K562 (cell line): Measurements from ENCODE around the gene SLC6A13.

Experiments used
- RAD51 ChIP-seq: fragments of 450-650 bp; IDR thresholded peaks from 2 replicates; pipeline ENCODE4 v1.7.1; 2016; ENCODE audit warnings: low read depth, mild to moderate bottlenecking, borderline replicate concordance
- RBM22 ChIP-seq: fragments of 200-400 bp; formaldehyde crosslinking; IDR thresholded peaks from 2 replicates; pipeline ENCODE4 v1.6.1; 2018; ENCODE audit warnings: low read length, low read depth; ENCODE audit not compliant: poor library complexity, severe bottlenecking
- TAF1 ChIP-seq: IDR thresholded peaks from 2 replicates; pipeline ENCODE4 v1.6.1; 2011; ENCODE audit warnings: mild to moderate bottlenecking, low read length, moderate library complexity; ENCODE audit not compliant: insufficient read depth, control insufficient read depth, severe bottlenecking; ENCODE audit errors: extremely low read depth
- USF1 ChIP-seq: sonication (generic); formaldehyde crosslinking; IDR thresholded peaks from 2 replicates; pipeline ENCODE4 v1.9.0; 2022; ENCODE audit warnings: mild to moderate bottlenecking, missing genetic modification reagents
- ZNF398 ChIP-seq: fragments of 250-450 bp; sonication (Bioruptor Pico); IDR thresholded peaks from 2 replicates; pipeline ENCODE4 v1.8.0; 2021; ENCODE audit warnings: moderate library complexity, mild to moderate bottlenecking, inconsistent platforms
- TF ChIP-seq, protein P1 (sequence below), 3 experiments: IDR thresholded peaks in 2 of 3; conservative IDR thresholded peaks in 1 of 3; 2 replicates each; pipeline ENCODE4 v1.5.1; 2011 to 2012; ENCODE audit warnings: low read length in 3 of 3, mild to moderate bottlenecking in 3 of 3, control low read depth in 2 of 3, improper control_type of control experiment in 1 of 3, inconsistent platforms in 1 of 3, low read depth in 1 of 3, mixed read lengths in 1 of 3, moderate library complexity in 1 of 3; ENCODE audit not compliant: insufficient read depth in 2 of 3
- TF ChIP-seq, protein P2 (sequence below): fragments of 450-650 bp; IDR thresholded peaks from 2 replicates; pipeline ENCODE4 v1.6.1; 2016
- TF ChIP-seq, protein P3 (sequence below): fragments of 250-450 bp; sonication (Bioruptor Pico); IDR thresholded peaks from 2 replicates; pipeline ENCODE4 v1.5.0; 2021

- TF ChIP-seq RAD51 (no peak), TAF1 (no peak), USF1 (CRISPR knock-in tag) (no peak), RBM22 (no peak), ZNF398 (CRISPR knock-in tag) (no peak)
- TF ChIP-seq, protein P1, sequence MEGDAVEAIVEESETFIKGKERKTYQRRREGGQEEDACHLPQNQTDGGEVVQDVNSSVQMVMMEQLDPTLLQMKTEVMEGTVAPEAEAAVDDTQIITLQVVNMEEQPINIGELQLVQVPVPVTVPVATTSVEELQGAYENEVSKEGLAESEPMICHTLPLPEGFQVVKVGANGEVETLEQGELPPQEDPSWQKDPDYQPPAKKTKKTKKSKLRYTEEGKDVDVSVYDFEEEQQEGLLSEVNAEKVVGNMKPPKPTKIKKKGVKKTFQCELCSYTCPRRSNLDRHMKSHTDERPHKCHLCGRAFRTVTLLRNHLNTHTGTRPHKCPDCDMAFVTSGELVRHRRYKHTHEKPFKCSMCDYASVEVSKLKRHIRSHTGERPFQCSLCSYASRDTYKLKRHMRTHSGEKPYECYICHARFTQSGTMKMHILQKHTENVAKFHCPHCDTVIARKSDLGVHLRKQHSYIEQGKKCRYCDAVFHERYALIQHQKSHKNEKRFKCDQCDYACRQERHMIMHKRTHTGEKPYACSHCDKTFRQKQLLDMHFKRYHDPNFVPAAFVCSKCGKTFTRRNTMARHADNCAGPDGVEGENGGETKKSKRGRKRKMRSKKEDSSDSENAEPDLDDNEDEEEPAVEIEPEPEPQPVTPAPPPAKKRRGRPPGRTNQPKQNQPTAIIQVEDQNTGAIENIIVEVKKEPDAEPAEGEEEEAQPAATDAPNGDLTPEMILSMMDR (IDR thresholded peaks at IDR 0.05 in 2 of 3, conservative IDR thresholded peaks at IDR 0.05 in 1 of 3; ENCODE audit: insufficient read depth in 2 of 3, low read depth in 1 of 3, low read length in 3 of 3): no peak
- TF ChIP-seq, protein P2, sequence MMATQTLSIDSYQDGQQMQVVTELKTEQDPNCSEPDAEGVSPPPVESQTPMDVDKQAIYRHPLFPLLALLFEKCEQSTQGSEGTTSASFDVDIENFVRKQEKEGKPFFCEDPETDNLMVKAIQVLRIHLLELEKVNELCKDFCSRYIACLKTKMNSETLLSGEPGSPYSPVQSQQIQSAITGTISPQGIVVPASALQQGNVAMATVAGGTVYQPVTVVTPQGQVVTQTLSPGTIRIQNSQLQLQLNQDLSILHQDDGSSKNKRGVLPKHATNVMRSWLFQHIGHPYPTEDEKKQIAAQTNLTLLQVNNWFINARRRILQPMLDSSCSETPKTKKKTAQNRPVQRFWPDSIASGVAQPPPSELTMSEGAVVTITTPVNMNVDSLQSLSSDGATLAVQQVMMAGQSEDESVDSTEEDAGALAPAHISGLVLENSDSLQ: no peak
- TF ChIP-seq, protein P3, sequence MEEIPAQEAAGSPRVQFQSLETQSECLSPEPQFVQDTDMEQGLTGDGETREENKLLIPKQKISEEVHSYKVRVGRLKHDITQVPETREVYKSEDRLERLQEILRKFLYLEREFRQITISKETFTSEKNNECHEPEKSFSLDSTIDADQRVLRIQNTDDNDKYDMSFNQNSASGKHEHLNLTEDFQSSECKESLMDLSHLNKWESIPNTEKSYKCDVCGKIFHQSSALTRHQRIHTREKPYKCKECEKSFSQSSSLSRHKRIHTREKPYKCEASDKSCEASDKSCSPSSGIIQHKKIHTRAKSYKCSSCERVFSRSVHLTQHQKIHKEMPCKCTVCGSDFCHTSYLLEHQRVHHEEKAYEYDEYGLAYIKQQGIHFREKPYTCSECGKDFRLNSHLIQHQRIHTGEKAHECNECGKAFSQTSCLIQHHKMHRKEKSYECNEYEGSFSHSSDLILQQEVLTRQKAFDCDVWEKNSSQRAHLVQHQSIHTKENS: no peak
Observed at GRCh38 chr12:210277-211141, 52.1 kb downstream of the SLC6A13 start.
